HG02759 (cell line): ENCODE results near the gene TNPO3.
A peak's percentile ranks its signal among the peaks of the same experiment; 100 is the strongest.
"Not testable (repeated sequence)": the region's sequence is repeated elsewhere in the genome, so short reads cannot be mapped to it uniquely, and the experiment has no call there.

ENCODE experiments used
- ATAC-seq: cut with Tn5 transposase; IDR thresholded peaks from one replicate; pipeline ENCODE4 v1.9.1; 2021; ENCODE audit warnings: mild to moderate bottlenecking, moderate library complexity; ENCODE audit not compliant: unreplicated experiment

TNPO3 gene

GRCh38 chr7:128924707-128925588 lies 130.0 kb downstream of the TNPO3 start:
- ATAC-seq, result no peak

GRCh38 chr7:128923411-128923800 lies 131.5 kb downstream of the TNPO3 start:
- no peak for ATAC-seq

- ATAC-seq, result no peak
Observed at GRCh38 chr7:128922496-128923410, 132.2 kb downstream of the TNPO3 start.

- ATAC-seq, result no peak
Observed at GRCh38 chr7:128921866-128922440, 133.0 kb downstream of the TNPO3 start.

GRCh38 chr7:128920913-128921582 lies 133.9 kb downstream of the TNPO3 start:
- ATAC-seq, result no peak

- ATAC-seq, result no peak
Observed at GRCh38 chr7:128919881-128920799, 134.8 kb downstream of the TNPO3 start.

- ATAC-seq, result no peak
Observed at GRCh38 chr7:128919241-128919640, 135.7 kb downstream of the TNPO3 start.

- ATAC-seq, result no peak
Observed at GRCh38 chr7:128918016-128918665, 136.8 kb downstream of the TNPO3 start.

- no peak for ATAC-seq
Observed at GRCh38 chr7:128917122-128917521, 137.8 kb downstream of the TNPO3 start.

- ATAC-seq, result no peak
Observed at GRCh38 chr7:128916643-128916915, 138.3 kb downstream of the TNPO3 start.

GRCh38 chr7:128915841-128916642 lies 138.9 kb downstream of the TNPO3 start:
- no peak for ATAC-seq

GRCh38 chr7:128915271-128915819 lies 139.6 kb downstream of the TNPO3 start:
- ATAC-seq, result peak; percentile 22

GRCh38 chr7:128914566-128915151 lies 140.3 kb downstream of the TNPO3 start:
- ATAC-seq, result peak; percentile 60

- no peak for ATAC-seq
Observed at GRCh38 chr7:128913870-128914565, 140.9 kb downstream of the TNPO3 start.

- not testable (repeated sequence) for ATAC-seq
Observed at GRCh38 chr7:128912709-128913495, 142.0 kb downstream of the TNPO3 start.

- no peak for ATAC-seq
Observed at GRCh38 chr7:128912281-128912680, 142.6 kb downstream of the TNPO3 start.
